Upper lobe of left lung (tissue), 4 donors: ENCODE results near the gene ARSD.

Experiments used
- CTCF ChIP-seq, 6 experiments: fragments of 450-650 bp in 4 of 6; fragments of 200-600 bp in 2 of 6; sonication (generic) in 2 of 6; IDR thresholded peaks; one replicate each; pipeline ENCODE4 v1.5.1; 2016 to 2019; ENCODE audit warnings: antibody characterized with exemption in 6 of 6
- POLR2AphosphoS5 ChIP-seq, 2 donors: sonication (generic); formaldehyde crosslinking; IDR thresholded peaks; one replicate each; pipeline ENCODE4 v1.5.1; 2017; ENCODE audit warnings: antibody characterized with exemption in 2 of 2

- TF ChIP-seq POLR2AphosphoS5 (IDR thresholded peaks at IDR 0.05), result no peak
- no peak for TF ChIP-seq CTCF (IDR thresholded peaks at IDR 0.05)
These were observed 69.8 kb downstream of the ARSD start for GRCh38 chrX:2859197-2859797.
